ENCODE measurements around the gene IRX5. TPM values are rescaled to one million over a fixed set of nuclear protein-coding genes. Genes with fewer than 3 reads are reported as not detected.

The IRX5 gene
- polyA plus RNA-seq, 3 donors, result 0.06 to 0.24 TPM; not detected in 1

DNA sequence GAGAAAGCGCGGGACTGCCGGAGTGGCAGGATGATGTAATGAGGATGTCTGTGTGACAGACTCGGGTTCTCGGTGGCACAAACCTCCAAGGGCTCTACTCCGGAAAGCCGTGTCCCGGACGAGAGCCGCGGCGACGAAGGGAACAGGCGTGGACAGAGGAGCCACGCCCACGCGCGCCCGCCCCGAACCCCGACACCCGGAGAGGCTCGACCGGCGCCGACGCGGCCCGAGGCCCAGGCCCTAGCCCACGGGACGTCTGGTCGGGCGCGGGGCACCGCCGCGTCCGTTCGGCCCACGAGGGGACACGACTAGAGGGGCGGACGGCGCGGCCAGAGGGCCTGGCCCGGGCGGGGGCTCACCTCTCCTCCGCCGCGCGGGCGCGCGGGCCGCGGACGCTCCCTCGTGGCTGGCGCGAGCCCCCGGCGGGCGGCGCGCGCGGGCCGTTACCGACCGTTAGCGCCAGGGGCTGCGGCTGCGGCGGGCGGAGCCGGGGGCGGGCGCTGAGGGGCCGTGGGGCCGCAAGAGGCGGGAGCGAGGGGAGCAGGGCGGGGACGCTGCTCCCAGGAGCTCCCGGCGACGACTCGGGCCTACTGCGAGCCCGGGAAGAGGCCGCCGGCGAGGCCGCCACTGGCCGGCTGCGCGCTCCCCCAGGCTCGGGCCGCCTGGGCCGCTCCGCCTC lies 2.1 kb upstream of the IRX5 start:
- H3K27ac ChIP-seq (ENCODE audit: low read depth, low read length), result no peak overlapping the region
- 0 to 2% (median 0%) methylated on average over 52 to 101 of the region's 101 CpGs for WGBS, 3 donors

DNA sequence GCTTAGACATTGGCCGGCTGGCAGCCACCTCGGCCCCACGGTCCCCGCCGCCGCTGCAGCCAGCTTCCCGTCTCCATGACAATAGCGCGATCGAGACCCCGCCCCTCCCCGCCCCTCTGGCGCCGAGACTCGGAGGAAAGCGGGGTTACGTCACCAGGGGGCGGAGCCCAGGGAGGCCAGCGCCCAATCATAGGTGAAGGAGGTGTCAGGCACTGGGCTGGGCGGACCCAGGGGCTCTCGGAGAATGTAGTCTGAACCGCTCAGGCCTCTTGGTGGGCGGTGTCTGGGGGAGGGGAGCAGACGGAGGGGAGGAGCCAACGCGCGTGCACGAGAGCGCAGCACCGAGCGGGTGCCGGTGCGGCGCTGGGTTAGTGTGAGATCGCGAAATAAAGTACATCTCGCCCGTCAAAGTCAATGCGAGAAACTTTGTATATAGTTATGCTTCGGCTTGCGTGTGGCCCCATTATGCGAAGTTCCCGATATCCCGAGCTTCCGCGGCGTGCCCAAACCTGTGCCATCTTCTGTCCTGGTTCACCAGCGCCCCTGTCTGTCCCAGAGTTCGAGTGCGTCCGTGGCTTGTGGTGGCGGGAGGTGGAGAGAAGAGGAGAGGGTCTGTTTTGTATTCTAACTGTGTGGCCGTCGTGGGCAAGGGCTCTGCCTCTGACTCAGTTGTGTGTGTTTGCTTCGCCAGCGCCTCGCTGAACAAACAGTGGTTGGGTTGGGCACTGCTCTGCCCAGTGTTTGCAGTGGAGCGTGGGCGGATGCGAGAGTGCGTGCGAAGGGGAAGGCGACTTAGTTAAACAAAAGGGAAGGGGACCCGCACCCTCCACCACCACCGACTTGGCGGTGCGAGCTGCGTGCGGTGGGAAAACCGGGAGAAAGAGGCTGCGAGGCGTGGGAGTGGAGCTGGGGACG lies 1.3 kb upstream of the IRX5 start:
- WGBS, 3 donors, result 0 to 1% (median 1%) methylated on average over 69 to 73 of the region's 73 CpGs
- no peak overlapping the region for H3K27ac ChIP-seq (ENCODE audit: low read depth, low read length)

DNA sequence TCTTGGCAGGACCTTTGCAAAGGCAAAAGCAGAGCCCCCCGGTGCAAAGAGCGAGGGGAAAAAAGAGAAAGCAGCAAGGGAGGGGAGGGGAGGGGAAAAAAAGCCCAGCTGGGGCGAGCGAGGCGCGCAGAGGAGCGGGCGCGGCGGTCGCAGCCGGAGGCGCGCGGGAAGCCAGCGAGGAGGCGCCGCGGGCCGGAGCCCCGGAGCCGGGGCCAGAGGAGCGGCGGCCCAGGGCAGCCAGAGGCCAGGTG lies 129 bp downstream of the IRX5 start:
- 0 to 2% (median 1%) methylated on average over 11 to 24 of the region's 24 CpGs for WGBS, 3 donors
- H3K27ac ChIP-seq (ENCODE audit: low read depth, low read length), result no peak overlapping the region

DNA sequence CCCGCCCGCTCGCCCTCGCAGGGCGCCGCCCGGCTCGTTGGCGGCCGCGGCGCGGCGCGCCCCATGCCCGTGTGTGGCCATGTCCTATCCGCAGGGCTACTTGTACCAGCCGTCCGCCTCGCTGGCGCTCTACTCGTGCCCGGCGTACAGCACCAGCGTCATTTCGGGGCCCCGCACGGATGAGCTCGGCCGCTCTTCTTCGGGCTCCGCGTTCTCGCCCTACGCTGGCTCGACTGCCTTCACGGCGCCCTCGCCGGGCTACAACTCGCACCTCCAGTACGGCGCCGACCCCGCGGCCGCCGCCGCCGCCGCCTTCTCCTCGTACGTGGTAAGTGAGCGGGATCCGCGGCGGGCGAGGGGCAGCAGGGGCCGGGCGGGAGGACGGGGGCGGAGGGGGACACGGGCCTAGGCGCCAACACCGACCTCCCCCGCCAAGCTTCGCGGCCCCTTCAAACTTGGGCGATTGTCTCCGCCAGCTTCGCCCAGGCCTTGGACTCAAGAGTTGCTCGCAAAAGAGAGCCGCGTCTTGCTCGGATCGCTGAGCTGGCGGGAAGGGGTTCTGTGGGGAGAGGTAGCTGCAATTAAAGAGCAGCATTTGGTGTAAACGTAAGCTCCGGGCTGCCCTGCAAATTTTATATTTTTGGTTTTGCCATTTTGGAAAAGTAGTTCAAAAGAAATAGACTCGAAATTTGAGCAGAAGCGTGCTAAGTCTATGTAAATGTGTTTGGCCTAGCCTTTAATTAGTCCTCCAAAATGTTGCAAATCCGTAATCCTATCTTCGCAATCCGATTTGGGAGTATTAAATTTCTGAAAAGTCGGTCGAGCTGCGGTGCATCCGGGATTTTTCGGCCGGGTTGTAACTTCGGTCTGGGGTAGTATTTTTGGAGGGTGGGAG lies 702 bp downstream of the IRX5 start:
- H3K27ac ChIP-seq (ENCODE audit: low read depth, low read length), result no peak overlapping the region
- WGBS, 3 donors, result 4 to 6% (median 5%) methylated on average over 72 to 91 of the region's 91 CpGs

DNA sequence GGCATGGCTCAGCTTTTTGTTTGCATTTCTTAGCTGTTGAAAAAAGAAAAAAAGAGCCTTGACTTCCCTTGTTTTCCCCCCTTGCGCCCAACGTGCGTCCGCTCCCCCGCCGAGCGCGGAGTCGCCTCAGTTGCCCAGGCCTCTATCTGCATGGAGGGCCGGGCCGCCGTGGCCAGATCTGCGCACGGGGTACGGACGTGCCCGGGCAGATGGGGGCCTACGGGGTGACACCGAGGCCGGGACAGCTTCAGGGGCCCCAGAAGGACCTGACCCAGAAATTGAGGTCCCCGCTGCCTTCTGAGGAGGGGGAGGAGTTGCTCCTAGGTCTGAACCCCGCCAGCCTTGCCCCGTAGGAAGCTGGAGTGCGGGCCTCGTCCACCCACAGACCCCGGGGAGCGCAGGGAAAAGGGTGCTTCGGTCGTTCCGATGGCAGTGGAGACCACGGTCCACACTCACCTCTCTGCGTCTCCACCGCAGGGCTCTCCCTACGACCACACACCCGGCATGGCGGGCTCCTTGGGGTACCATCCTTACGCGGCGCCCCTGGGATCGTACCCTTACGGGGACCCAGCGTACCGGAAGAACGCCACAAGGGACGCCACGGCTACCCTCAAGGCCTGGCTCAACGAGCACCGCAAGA lies 1.5 kb downstream of the IRX5 start:
- WGBS, 3 donors, result 9 to 12% (median 11%) methylated on average over 44 to 48 of the region's 48 CpGs
- H3K27ac ChIP-seq (ENCODE audit: low read depth, low read length), result no peak overlapping the region

DNA sequence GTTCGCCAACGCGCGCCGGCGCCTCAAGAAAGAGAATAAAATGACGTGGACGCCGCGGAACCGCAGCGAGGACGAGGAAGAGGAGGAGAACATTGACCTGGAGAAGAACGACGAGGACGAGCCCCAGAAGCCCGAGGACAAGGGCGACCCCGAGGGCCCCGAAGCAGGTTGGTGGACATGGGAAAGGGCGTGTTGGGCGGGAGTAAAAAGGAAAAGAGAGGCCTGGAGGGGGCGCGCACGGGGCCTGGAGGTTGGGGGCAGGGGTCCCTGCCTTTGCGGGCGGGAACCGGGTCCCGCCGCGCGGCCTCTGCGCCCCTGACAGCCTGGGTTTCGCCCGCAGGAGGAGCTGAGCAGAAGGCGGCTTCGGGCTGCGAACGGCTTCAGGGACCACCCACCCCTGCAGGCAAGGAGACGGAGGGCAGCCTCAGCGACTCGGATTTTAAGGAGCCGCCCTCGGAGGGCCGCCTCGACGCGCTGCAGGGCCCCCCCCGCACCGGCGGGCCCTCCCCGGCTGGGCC lies 2.1 kb downstream of the IRX5 start:
- no peak overlapping the region for H3K27ac ChIP-seq (ENCODE audit: low read depth, low read length)
- 7 to 12% (median 8%) methylated on average over 31 to 52 of the region's 52 CpGs for WGBS, 3 donors

DNA sequence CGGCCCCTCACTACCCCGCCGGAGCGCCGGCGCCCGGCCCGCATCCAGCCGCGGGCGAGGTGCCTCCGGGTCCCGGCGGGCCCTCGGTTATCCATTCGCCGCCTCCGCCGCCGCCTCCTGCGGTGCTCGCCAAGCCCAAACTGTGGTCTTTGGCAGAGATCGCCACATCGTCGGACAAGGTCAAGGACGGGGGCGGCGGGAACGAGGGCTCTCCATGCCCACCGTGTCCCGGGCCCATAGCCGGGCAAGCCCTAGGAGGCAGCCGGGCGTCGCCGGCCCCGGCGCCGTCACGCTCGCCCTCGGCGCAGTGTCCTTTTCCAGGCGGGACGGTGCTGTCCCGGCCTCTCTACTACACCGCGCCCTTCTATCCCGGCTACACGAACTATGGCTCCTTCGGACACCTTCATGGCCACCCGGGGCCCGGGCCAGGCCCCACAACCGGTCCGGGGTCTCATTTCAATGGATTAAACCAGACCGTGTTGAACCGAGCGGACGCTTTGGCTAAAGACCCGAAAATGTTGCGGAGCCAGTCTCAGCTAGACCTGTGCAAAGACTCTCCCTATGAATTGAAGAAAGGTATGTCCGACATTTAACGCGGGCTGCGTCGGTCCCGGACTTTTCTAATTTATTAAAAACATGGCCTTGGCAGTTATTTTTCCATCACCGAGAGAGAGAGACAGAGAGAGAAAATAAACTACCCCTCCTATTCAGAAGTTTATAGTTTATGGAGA lies 2.8 kb downstream of the IRX5 start:
- H3K27ac ChIP-seq (ENCODE audit: low read depth, low read length), result no peak overlapping the region
- 9 to 14% (median 14%) methylated on average over 54 to 68 of the region's 68 CpGs for WGBS, 3 donors

DNA sequence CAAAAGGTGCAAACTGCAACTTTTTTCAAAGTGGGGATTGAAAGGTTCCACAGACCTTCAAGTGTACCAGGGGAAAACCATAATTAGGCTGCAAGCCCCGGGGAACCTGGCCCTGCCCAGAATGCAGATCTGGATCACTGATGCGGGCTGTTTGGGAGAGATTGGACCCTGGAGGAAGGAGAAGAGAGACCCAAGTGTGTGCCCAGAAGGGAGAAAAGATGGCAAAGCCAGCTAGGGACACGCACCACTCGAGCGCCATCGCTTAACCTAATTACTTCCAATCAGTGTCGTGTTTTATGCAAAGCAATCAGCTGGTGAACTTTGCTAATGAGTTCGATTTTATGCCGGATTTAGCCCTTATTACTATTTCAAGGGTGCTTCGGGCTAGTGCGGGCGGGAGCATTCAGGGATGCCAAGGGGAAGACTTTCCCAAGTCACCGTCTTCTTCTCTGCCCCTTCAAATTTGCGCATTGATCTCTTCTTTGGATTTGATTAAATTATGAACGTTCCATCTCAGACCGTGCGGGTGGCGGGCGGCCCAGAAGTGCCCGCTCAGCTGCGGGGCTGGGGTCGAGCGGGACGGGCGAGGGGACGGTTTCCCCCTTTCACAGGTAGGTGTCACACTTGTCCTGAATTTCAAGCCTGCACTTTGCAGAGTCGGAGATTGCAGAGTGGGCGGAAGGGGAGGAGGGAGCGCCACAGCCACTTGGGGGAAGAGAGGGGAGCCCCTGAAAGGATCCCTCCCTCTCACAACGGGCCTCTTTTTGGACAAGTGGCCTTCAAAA lies 4.0 kb downstream of the IRX5 start:
- no peak overlapping the region for H3K27ac ChIP-seq (ENCODE audit: low read depth, low read length)
- WGBS, 3 donors, result 18 to 22% (median 19%) methylated on average over 30 of the region's 30 CpGs

DNA sequence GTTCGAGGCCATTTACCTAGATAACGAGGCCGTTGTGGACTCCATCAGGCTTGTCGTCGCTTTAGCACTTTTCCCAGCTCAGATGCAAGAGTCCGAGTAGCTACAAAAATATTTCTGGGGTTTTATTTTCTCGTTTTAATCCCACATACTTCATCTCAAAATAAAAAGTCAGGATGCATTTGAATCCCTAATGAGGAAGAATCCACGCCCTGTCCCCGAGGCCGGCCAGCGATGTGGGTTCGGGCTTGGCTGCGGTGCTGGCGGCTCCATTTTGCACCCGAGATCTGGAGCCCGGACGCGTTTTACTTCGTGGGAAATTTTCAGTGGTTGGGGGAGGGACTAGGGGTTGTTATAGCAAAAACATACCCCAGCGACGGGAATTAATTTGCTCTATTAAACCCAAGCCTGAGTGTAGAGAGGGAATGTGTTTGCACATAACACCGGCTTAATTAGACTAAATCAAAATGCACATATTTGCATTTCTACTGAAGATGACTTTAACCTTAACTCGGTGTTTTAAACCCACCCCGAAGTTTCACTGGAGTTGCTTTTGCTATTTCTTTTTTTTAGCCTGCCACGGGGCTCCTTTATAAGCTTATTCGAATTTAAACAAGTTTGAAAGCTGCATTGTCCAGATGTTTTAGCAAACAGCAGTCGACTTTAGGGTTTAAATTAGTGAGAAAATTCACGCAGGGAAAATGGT lies 4.8 kb downstream of the IRX5 start:
- 15 to 18% (median 16%) methylated on average over 28 of the region's 28 CpGs for WGBS, 3 donors
- no peak overlapping the region for H3K27ac ChIP-seq (ENCODE audit: low read depth, low read length)

DNA sequence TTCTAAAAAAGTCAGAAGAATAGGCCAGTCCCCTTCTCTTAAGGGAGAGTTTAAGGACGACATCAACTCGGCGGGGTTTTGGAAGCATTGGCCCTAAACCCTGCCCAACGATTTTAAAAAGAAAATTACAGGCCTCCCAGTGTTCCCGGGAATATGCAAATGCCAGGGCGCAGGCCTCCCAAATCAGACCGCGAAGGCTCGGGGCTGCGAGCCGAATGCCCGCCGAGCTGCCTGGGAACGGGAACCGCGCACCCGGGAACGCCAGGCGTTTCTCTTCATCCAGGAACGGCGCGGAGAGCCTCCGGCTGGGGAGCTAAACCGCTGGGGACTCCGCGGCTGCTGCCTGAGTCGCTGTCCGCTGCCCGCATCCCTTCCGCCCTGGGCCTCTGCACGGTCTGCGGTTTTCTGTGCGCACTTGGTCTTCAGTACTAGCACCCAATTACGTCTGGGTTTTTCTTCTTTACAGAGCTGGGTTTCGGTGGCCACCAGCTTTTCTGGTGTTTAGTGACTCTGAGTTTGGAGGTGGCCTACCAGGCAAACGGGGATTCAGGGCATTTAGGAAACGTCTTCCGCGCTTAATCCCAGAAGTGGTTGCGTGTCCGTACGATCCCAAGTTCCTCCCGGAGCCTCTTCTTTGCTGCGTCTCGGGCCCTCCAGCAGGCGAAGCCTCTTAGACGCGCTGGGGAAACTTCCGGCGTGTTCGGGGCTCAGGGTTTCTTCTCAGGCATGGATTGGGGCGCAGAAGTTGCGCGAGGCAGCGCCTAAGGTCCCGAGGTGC lies 5.7 kb downstream of the IRX5 start:
- WGBS, 3 donors, result 5 to 13% (median 9%) methylated on average over 56 of the region's 56 CpGs
- H3K27ac ChIP-seq (ENCODE audit: low read depth, low read length), result no peak overlapping the region

DNA sequence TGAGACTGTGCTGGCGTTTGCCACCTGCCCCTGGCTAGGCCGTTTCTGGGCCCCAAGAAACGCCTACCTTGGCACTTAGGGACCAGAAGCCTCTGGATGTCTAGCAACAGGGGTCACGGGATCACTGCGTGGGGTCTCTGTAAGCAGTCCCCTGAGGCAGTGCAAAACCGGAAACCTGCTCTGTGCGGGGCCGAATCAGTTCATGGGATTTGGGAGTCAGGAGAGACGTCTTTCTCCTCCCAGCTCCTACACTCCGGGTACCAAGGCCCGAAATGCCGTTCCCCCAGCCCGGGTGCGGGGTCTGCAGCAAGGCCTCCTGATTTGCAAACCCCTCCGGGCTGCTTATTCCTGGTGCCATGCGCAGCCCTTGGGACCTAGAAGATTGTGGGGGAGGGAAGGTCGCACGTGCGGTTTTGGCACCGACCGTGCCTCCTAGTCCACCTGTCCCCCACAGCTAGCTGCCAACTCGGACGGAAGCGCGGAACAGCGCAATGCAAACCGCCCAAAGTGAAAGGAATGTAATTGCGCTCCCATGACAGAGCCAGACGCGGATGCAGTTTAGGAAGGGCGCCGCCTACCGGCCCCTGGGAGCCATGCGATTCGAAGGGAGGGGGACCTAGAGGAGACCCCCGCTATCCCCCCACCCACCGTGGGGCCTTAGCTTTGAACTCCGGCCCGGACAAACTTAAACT lies 6.5 kb downstream of the IRX5 start:
- 3% methylated on average over 39 of the region's 39 CpGs for WGBS, 3 donors
- H3K27ac ChIP-seq (ENCODE audit: low read depth, low read length), result no peak overlapping the region

DNA sequence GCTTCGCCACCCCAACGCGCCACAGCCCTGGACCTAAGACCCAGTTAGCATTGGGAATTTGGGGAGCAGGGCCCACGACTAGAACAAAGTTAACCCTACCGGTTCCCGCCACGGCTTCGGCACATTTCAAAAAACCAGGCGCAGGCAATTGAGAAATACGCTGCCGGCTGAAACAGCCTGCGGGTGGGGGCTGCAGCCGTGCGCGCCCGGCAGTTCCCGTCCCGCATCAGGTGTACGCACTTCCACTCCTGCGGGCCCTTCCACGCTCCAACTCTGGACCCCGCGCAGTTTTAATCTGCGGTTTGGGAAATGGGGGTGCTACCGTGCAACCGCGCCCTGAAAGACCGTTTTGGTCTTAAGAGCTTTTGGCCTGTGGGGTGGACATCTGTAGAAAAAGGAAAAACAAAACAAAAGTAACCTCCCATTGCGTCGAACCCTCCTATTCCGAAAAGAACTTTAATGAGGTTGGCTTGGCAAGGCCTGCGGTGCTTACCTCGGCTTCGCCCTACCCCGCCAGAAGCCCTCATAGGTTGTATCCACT lies 7.1 kb downstream of the IRX5 start:
- 5 to 6% (median 6%) methylated on average over 35 of the region's 35 CpGs for WGBS, 3 donors
- no peak overlapping the region for H3K27ac ChIP-seq (ENCODE audit: low read depth, low read length)

DNA sequence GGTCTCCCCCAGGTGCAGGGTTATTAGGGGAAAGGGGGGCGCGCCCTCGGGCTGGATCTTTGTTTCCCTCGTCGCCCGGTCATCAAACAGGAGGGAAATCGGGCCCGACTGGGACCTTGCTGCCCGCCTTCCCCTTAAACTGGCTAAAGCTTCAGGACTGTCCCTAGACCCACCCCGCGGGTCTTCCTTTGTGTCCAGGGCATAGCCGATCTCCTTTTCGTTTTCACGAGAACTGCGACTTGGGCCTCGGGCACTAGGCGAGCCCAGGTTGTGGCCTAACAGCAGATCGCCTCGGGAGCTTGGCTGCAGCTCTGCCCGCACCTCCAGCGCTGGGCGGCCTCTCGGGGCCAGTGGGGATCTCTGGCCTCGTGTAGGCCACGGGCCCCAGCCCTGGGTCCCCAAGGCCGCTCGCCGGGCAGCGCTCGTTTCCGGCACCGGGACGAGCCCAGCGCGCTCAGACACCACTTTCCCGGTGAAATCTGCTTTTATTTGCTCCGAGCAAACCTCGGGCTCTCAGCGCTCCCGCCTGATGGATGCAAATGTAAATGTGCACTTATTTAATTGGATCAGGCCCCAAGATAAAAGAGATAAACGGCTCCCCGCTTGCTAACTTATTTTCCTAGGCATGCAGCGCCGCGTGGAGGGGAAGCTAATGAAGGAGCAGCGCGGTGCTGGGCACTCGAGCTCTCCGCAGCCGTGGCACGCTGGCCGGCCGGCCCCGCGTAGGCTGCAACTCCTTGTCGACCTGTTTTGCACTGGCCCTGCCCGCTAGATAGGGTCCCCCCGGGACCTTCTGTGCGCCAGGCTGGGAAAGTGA lies 7.8 kb downstream of the IRX5 start:
- H3K27ac ChIP-seq (ENCODE audit: low read depth, low read length), result no peak overlapping the region

DNA sequence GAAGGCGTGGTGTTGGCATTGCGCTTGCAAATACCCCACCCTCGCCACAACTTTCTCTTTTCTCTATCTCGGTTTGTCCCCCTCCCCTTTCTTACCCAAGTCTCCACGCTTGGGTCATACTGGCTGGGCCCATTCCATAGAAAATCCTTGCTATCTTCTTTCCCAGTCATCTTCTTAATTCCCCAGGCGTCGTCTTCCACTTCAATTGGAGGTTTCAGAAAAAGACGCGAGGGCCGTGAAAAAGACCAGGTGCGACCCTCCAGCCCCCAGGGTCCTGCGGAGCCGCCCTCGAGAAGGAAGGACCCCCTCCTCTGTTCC lies 8.3 kb downstream of the IRX5 start:
- H3K27ac ChIP-seq (ENCODE audit: low read depth, low read length), result no peak overlapping the region
- WGBS, 3 donors, result 10 to 12% (median 11%) methylated on average over 14 of the region's 14 CpGs

More for the DNA sequence above, 7.8 kb downstream of the IRX5 start:
- 6 to 11% (median 6%) methylated on average over 59 of the region's 59 CpGs for WGBS, 3 donors

All from adipose tissue (tissue), 3 donors.